ENCODE results near the gene CCR5. TPM values are rescaled to one million over a fixed set of nuclear protein-coding genes. Genes with fewer than 3 reads are reported as not detected.

CCR5 gene
- total RNA-seq, 1 experiment from 2014 or later: not detected

DNA sequence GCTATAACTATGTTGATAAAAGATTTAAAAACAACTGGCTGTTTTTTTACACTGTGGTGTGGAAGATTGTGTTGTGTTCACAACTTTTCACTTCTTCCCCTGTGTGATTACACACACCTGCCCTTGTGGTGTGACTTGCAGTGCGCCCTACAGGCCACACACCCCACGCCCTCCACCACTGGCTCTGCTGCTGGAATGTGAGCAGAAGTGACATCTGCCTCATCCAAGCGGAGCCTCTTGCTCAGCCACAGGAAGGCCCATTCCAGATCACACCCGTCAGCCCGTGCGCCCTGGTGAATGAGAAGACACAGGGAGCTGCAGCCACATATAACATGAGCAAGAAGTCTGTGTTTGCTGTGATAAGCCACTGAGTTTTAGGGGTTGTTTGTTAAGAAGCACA lies 9.8 kb upstream of the CCR5 start:
- ATAC-seq: peak; percentile 40; the same call in 1 of the 2 replicates
- Histone ChIP-seq H3K4me3 (replicated peaks in 1 of 2; ENCODE audit: low read depth in 1 of 2, low read length in 2 of 2) (no peak overlapping the region), H3K27ac (ENCODE audit: low read depth, low read length) (no peak overlapping the region), H3K27me3 (ENCODE audit: insufficient read depth, low read length) (peaks cover 17% of the 10 kb centered on the region), H3K9me2 (ENCODE audit: insufficient read depth) (no peaks in the 10 kb centered on the region), H4K20me1 (ENCODE audit: insufficient read depth) (no peaks in the 10 kb centered on the region), H3K4me1 (ENCODE audit: control insufficient read depth in 1 of 2, insufficient read depth in 2 of 2, low read length in 2 of 2) (no peaks in the 10 kb centered on the region), H3K9me3 (ENCODE audit: control insufficient read depth in 1 of 2, insufficient read depth in 1 of 2, low read depth in 1 of 2, low read length in 2 of 2) (no peaks in the 10 kb centered on the region), H3K9ac (ENCODE audit: low read length) (no peak overlapping the region), H3K4me2 (ENCODE audit: low read length) (no peak overlapping the region), H3K79me2 (ENCODE audit: insufficient read depth, low read length) (no peaks in the 10 kb centered on the region), H3K36me3 (ENCODE audit: control insufficient read depth in 1 of 2, insufficient read depth in 2 of 2, low read length in 2 of 2) (no peaks in the 10 kb centered on the region), H2AFZ (ENCODE audit: low read depth, low read length, poor library complexity, severe bottlenecking) (no peak overlapping the region)
- TF ChIP-seq SRF (IDR thresholded peaks at IDR 0.05; ENCODE audit: low read depth) (no peak), POLR2AphosphoS5 (IDR thresholded peaks at IDR 0.05; ENCODE audit: low read depth, low read length) (no peak), POLR2A (IDR thresholded peaks at IDR 0.05; ENCODE audit: borderline replicate concordance, extremely low read depth, insufficient read depth, insufficient read length) (no peak), ATF3 (IDR thresholded peaks at IDR 0.05) (no peak), FOSL1 (IDR thresholded peaks at IDR 0.05; ENCODE audit: low read depth) (no peak), ELF1 (IDR thresholded peaks at IDR 0.05; ENCODE audit: borderline replicate concordance, low read depth) (no peak), CEBPB (IDR thresholded peaks at IDR 0.05; ENCODE audit: low read depth) (no peak), SIN3A (IDR thresholded peaks at IDR 0.05; ENCODE audit: low read depth) (no peak)
- TF ChIP-seq, protein P1, sequence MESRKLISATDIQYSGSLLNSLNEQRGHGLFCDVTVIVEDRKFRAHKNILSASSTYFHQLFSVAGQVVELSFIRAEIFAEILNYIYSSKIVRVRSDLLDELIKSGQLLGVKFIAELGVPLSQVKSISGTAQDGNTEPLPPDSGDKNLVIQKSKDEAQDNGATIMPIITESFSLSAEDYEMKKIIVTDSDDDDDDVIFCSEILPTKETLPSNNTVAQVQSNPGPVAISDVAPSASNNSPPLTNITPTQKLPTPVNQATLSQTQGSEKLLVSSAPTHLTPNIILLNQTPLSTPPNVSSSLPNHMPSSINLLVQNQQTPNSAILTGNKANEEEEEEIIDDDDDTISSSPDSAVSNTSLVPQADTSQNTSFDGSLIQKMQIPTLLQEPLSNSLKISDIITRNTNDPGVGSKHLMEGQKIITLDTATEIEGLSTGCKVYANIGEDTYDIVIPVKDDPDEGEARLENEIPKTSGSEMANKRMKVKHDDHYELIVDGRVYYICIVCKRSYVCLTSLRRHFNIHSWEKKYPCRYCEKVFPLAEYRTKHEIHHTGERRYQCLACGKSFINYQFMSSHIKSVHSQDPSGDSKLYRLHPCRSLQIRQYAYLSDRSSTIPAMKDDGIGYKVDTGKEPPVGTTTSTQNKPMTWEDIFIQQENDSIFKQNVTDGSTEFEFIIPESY (IDR thresholded peaks at IDR 0.05; ENCODE audit: extremely low read depth, insufficient replicate concordance, low read length): no peak
- TF ChIP-seq, protein P2, sequence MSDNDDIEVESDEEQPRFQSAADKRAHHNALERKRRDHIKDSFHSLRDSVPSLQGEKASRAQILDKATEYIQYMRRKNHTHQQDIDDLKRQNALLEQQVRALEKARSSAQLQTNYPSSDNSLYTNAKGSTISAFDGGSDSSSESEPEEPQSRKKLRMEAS (IDR thresholded peaks at IDR 0.05): no peak
- BruUV-seq (replicated peaks): no TSS peak
- POLR2A ChIA-PET: no interaction called here
- RAD21 ChIA-PET (ENCODE audit: low non-redundant PET in 1 of 2, low total read pairs in 2 of 2, uncharacterized antibody in 2 of 2, unreplicated experiment in 2 of 2): no interaction called here
- DNase-seq (ENCODE audit: low read depth, low spot score): no peak
- CTCF ChIA-PET: interaction anchor here (1.0 to 1.2 kb wide), 2 partner anchors 17 to 152 kb away, joined by 3 read pairs; no protein-coding TSS in a partner anchor
- intact Hi-C loops (cut with micrococcal nuclease): no loop called here

All from HCT116 (cell line).